ENCODE measurements around the gene B4GALT6.

The B4GALT6 gene

DNA sequence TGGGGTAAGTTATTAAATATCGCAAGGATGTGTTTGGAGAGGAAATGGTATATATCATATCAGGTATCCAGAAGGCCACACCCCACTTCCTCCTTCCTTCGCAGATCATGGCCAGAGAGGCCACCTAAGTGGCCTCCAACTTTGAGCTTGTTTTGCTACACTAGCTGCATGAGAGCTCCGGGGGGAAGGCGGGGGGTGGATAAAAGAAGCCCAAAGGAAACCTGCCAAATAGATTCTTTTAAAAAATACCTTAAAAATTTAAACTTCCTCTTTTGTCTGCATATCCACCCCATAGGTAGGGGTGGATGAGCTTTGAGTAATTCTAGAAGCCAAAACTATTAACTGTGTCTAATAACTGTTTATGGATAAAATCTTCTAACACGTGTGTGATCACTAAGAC is 98.4 kb downstream of the B4GALT6 start:
- Histone ChIP-seq H3K36me3 (ENCODE audit: insufficient read depth, low read length) (no peaks in the 10 kb centered on the region), H3K27me3 (ENCODE audit: insufficient read depth, low read length) (no peaks in the 10 kb centered on the region), H3K9me3 (ENCODE audit: low read length) (peaks cover 2% of the 10 kb centered on the region), H3K4me1 (ENCODE audit: insufficient read depth, low read length) (peaks cover 12% of the 10 kb centered on the region), H3K4me3 (ENCODE audit: low read length) (no peak overlapping the region), H2AFZ (ENCODE audit: low read depth, low read length) (no peak overlapping the region)

DNA sequence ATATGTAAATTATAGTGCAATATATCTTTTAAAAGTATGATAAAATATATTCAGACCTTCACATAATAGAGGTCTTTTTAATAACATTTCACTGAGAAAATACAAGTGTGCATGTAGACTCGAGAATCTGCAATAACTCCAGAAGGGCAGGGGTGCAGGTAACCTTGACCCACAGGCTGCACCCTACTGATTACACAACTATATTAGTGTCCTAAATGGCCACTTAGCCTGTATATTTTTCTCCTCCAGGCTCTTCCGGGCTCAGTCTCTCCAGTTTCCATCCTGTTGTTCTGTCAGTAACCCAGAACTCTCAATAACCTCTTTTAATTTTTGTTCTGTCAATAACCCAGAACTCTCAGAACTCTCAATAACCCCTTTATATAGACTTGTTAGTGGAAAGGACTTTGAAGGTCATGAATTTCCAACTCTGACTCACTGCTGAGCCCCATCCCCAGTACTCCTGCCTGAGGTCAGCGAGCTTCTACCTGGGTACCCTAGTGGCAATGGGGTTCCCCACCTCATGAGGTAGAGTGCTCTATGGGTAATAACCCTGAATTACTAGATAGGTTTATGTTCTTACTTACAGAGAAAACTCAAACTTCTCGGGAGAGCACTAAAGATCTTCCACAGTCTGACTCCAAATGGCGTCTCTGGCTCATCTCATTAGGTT is 101.1 kb downstream of the B4GALT6 start:
- Histone ChIP-seq H3K9me3 (ENCODE audit: low read length) (no peaks in the 10 kb centered on the region), H3K27me3 (ENCODE audit: insufficient read depth, low read length) (no peaks in the 10 kb centered on the region), H3K4me1 (ENCODE audit: insufficient read depth, low read length) (peaks cover 12% of the 10 kb centered on the region), H3K36me3 (ENCODE audit: insufficient read depth, low read length) (no peaks in the 10 kb centered on the region), H3K4me3 (ENCODE audit: low read length) (no peak overlapping the region), H2AFZ (ENCODE audit: low read depth, low read length) (no peak overlapping the region)

DNA sequence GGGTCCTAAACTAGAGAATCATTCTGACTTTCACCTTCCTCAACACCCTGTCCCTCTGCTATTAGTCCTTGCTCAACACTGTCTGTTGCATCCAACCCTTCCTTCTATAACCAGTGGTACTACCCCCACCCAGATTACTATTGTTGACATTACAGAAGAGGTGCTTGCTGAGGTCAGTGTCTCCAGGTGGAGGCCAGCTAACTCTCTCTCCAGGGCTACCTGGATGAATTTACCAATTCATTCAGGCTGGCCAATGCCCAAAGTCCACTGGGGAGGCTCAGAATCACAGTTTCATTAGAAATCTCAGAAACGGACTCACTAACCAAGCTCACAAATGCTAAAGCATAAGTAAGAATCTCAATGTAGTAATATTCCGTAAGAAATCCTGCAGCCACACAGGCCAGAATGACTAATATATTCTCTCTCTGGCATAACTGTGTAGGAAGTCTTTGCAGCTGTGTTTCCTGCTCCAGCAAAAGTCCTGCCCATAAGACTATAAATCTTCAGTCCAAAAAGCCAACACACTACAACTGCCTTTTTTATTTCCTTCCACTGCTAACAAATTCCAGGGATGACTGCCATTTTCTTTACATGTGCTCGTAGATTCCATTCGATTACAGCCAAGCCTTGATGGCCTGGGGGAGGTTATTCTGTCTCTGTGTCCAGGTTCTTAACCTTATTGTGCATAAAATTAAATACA is 102.7 kb downstream of the B4GALT6 start:
- Histone ChIP-seq H3K4me3 (ENCODE audit: low read length) (no peak overlapping the region), H3K9me3 (ENCODE audit: low read length) (no peaks in the 10 kb centered on the region), H3K4me1 (ENCODE audit: insufficient read depth, low read length) (peaks cover 4% of the 10 kb centered on the region), H3K27me3 (ENCODE audit: insufficient read depth, low read length) (no peaks in the 10 kb centered on the region), H2AFZ (ENCODE audit: low read depth, low read length) (no peak overlapping the region), H3K36me3 (ENCODE audit: insufficient read depth, low read length) (no peaks in the 10 kb centered on the region)

DNA sequence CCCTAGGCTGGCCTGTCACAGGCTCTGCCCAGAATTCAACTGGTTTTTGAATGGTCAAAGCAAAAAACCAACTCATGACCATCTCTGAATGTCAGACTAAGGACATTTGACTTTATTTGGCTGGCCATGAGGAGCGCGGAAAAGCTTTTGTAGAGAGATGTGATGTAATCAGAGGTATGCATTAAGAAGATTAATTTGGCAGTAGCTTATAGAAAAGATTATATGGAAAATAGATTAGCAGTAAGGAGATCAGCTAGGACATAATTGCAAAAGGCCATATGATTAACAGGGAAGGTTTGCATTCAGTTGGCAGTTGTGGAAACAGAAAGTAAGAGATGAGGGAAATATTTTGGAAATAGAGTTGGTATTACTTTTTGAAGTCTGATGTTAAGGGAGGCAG is 105.0 kb downstream of the B4GALT6 start:
- Histone ChIP-seq H2AFZ (ENCODE audit: low read depth, low read length) (no peak overlapping the region), H3K4me1 (ENCODE audit: insufficient read depth, low read length) (peaks cover 8% of the 10 kb centered on the region), H3K4me3 (ENCODE audit: low read length) (no peak overlapping the region), H3K36me3 (ENCODE audit: insufficient read depth, low read length) (no peaks in the 10 kb centered on the region), H3K9me3 (ENCODE audit: low read length) (no peaks in the 10 kb centered on the region), H3K27me3 (ENCODE audit: insufficient read depth, low read length) (no peaks in the 10 kb centered on the region)

DNA sequence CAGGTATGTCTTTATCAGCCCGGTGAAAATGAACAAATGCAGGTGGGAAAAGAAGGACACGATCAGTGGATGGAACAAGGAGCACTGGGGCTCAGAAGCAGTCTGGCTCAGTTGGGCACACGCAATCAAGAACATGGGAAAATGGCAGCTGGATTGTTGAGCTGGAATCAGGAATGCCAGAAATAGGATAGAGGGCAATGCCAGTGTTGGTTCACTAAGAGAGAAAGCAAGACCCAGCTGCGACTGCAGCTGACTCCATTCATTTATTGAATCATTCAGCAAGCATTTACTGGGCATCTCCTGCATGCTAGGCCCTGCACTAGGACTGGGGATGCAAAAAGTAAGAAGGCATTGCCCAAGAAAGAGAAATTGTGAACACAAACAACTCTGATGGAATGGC is 106.3 kb downstream of the B4GALT6 start:
- no peak overlapping the region for H2AFZ ChIP-seq (ENCODE audit: low read depth, low read length)

DNA sequence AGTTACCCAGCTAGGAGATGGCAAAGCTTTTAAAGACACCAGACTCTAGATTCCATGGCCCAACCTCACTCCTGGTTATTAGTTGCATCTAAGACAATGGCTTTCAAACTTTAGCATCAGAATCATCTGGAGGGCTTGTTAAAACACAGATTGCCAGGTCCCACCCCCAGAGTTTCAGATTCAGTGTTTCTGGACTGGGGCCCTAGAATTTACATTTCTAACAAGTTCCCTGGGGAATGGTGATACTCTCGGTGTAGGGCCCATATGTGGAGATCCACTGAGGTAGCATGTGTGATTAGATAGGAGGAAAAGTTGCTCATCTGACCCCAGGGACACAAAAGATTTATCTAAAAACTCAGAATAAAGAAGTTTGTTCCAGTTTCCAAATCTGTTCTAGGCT is 107.2 kb downstream of the B4GALT6 start:
- no peaks in the 10 kb centered on the region for H3K27me3 ChIP-seq (ENCODE audit: insufficient read depth, low read length)
- H3K4me1 ChIP-seq (ENCODE audit: insufficient read depth, low read length), result peaks cover 8% of the 10 kb centered on the region
- no peaks in the 10 kb centered on the region for H3K36me3 ChIP-seq (ENCODE audit: insufficient read depth, low read length)
- H3K4me3 ChIP-seq (ENCODE audit: low read length), result no peak overlapping the region
- no peak overlapping the region for H2AFZ ChIP-seq (ENCODE audit: low read depth, low read length)
- no peaks in the 10 kb centered on the region for H3K9me3 ChIP-seq (ENCODE audit: low read length)

More for the DNA sequence above, 106.3 kb downstream of the B4GALT6 start:
- H3K4me3 ChIP-seq (ENCODE audit: low read length), result no peak overlapping the region
- H3K36me3 ChIP-seq (ENCODE audit: insufficient read depth, low read length), result no peaks in the 10 kb centered on the region
- no peaks in the 10 kb centered on the region for H3K27me3 ChIP-seq (ENCODE audit: insufficient read depth, low read length)
- H3K4me1 ChIP-seq (ENCODE audit: insufficient read depth, low read length), result peaks cover 8% of the 10 kb centered on the region
- no peaks in the 10 kb centered on the region for H3K9me3 ChIP-seq (ENCODE audit: low read length)

DNA sequence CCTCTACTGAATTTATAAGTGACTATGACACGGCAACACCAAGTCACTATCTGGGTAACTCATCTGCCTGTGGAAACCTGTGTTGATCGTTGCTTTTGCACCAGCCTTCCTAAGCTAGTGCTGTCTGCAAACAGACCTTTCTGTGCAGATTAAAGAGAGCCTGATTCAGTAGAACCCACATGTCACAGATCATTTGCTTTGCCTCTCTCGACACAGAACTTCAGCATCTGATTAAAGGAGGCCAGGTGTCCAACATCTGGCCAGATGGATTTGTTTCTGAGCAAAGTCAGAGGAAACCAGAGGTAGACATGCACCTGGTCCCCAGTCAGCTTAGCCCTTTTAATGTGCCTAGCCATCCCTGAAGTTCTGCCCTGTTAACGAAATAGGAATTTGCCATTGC is 107.7 kb downstream of the B4GALT6 start:
- Histone ChIP-seq H3K9me3 (ENCODE audit: low read length) (no peaks in the 10 kb centered on the region), H3K27me3 (ENCODE audit: insufficient read depth, low read length) (no peaks in the 10 kb centered on the region), H3K36me3 (ENCODE audit: insufficient read depth, low read length) (no peaks in the 10 kb centered on the region)

DNA sequence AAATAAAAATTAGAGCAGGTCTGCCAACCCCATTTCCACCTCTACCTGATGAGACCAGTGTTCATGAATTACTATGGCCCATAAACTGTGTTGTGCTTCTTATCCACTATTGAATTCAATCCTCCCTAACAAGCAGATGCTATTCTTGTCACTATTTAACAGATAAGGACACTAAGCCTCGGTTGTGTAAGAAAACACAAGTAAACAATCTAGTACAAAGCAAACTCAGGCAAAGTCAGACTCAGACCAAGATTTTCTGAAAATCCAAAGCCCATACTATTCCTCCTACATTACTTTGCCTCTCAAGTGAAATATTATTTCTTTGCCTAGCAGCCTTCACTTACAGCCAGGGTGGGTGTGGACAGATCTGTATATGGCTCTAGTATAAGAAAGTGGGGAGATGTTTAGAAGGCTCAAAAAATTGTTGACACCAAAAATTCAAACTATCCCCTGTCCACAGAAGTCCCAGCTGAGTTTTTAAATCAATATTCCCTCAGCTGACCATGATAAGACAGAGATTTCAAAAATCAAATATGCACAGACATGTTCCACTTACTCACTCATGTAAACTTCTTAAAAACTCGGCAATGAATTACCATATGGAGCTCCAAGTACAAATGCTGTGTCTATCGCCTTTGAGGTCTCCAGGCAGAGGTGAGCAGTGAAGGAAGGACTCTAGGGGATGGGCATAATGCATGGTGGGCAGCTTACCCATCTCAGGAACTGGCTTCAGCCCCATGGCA is 108.7 kb downstream of the B4GALT6 start:
- H3K4me3 ChIP-seq (ENCODE audit: low read length), result no peak overlapping the region
- H3K4me1 ChIP-seq (ENCODE audit: insufficient read depth, low read length), result peaks cover 13% of the 10 kb centered on the region
- no peaks in the 10 kb centered on the region for H3K36me3 ChIP-seq (ENCODE audit: insufficient read depth, low read length)
- H3K9me3 ChIP-seq (ENCODE audit: low read length), result no peaks in the 10 kb centered on the region
- H2AFZ ChIP-seq (ENCODE audit: low read depth, low read length), result no peak overlapping the region
- no peaks in the 10 kb centered on the region for H3K27me3 ChIP-seq (ENCODE audit: insufficient read depth, low read length)

More for the DNA sequence above, 107.7 kb downstream of the B4GALT6 start:
- Histone ChIP-seq H2AFZ (ENCODE audit: low read depth, low read length) (no peak overlapping the region), H3K4me1 (ENCODE audit: insufficient read depth, low read length) (peaks cover 10% of the 10 kb centered on the region), H3K4me3 (ENCODE audit: low read length) (no peak overlapping the region)

DNA sequence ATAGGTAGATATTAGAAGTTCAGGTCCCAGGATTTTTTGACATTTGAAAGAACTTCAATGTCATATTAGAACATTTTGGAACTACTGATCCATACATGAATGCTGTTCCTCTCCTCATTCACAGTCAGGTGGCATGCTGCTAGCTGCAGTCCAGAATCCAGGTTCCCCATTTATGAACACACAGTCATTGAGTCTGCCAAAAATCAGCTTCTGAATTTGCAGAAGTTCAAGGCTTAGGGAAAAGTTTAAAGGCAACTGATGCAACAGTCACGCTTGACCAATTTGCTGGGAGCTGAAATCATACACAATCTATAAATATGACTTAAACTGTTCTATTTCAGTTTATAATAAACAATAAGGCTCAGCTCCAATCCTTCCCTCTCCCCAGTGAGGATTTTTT is 110.0 kb downstream of the B4GALT6 start:
- no peaks in the 10 kb centered on the region for H3K36me3 ChIP-seq (ENCODE audit: insufficient read depth, low read length)

More for the DNA sequence above, 110.0 kb downstream of the B4GALT6 start:
- Histone ChIP-seq H2AFZ (ENCODE audit: low read depth, low read length) (no peak overlapping the region), H3K9me3 (ENCODE audit: low read length) (no peaks in the 10 kb centered on the region), H3K4me1 (ENCODE audit: insufficient read depth, low read length) (peaks cover 13% of the 10 kb centered on the region), H3K27me3 (ENCODE audit: insufficient read depth, low read length) (no peaks in the 10 kb centered on the region), H3K4me3 (ENCODE audit: low read length) (no peak overlapping the region)

Measured in neuron (in vitro differentiated cells).